Astrocyte of the hippocampus (primary cell): ENCODE results near the gene IDUA.
"Not testable (repeated sequence)": the region's sequence is repeated elsewhere in the genome, so short reads cannot be mapped to it uniquely, and the experiment has no call there.

Experiments used
- DNase-seq: peaks from one replicate; pipeline ENCODE4 v3.0.0; 2011; ENCODE audit warnings: low read depth, low spot score

Gene IDUA

DNA sequence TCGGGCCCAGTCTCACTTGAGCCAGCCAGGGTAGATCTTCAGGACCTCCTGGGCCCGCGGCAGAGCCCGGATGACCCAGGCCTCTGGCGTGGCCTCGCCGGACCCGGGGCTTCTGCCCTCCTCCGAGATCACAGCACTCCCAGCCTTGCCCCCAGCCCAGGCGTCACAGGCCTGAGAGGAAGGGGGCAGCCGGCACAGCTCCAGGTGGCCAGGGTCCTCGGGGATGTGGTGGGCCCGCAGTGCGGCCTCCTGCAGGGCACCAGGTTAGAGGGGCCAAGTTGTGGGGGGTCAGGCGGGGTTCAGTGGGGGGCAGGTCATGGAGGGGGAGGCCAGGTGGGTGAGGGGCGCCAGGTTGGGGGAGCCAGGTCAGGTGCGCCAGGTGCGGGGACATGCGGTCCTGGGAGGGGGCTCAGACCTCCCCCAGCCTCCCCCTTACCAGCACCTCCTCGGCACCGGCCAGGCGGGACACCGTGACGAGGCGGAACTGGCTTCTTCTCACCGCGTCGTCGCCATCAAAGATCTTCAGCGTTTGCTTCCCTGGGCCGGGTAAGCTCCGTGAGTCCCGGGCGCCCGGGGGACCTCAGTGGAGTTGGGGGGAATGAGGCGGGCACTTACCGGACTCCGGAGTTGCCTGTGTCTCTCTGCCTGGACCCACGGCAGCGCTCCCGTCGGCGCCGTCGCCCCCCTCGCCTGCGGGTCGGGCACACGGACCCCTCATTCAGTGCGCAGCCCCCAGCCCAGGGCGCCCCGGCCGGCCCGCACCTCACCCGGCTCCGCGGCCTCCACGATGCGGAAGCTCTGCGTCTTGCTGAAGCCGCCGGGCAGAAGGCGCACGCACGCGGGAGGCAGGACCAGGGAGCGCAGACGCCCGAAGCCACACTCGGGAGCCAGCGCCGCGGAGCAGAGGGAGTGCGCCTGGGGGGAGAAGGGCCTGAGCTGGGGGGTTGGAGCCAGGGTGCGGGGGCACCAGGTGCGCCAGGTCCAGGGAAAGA, 19.4 kb upstream of the IDUA start:
- peak; percentile 58 for DNase-seq

DNA sequence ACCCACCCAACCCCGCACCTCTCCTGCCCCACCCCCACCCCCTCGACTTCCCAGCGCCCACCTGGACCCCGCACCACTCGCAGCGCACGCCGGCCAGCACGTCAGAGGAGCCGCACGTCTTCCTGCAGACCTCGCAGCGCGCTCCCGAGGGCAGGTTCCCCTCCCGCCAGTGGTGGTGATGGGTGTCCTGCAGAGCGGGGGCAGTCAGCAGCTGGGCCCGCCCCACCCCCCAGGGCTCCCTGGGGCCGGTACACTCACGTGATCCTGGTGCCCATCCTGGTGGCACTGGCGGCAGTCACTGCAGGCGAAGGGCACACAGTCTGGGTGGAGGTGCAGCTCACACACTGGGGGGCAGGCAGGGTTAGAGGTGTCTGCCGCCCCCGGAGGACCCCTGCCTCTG, 18.6 kb upstream of the IDUA start:
- DNase-seq: no peak

DNA sequence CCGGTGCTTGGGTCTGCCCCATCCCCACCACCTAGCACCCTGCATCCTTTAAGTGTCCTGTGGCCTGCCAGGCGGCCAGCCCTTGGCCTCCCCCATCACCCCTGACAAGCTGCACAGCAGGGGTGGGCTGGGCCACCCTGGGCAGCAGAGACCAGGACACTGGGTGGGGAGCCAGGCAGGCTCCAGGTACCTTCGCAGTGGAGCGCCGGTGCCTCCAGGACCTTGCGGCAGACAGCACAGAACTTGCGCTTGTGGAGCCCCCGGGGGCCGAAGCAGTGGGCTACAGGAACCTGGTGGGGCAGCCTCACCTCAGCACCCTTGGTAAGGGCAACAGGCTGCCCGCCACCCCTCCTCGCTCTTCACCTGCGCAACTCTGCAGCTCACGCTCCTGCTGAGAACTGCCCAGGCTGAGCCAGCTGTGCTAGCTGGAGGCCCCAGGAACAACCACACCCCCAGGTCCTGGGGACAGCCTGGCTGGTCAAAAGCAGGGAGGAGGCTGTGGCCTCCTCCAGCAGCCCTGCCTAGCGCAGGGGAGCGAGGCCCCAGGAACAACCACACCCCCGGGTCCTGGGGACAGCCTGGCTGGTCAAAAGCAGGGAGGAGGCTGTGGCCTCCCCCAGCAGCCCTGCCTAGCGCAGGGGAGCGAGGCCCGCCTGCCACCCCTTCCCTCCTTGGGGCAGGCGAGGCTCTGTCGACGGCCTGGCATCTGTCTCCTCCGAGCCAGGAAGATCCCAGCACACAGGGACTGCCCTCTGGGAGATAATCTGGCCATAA, 18.0 kb upstream of the IDUA start:
- DNase-seq: no peak

DNA sequence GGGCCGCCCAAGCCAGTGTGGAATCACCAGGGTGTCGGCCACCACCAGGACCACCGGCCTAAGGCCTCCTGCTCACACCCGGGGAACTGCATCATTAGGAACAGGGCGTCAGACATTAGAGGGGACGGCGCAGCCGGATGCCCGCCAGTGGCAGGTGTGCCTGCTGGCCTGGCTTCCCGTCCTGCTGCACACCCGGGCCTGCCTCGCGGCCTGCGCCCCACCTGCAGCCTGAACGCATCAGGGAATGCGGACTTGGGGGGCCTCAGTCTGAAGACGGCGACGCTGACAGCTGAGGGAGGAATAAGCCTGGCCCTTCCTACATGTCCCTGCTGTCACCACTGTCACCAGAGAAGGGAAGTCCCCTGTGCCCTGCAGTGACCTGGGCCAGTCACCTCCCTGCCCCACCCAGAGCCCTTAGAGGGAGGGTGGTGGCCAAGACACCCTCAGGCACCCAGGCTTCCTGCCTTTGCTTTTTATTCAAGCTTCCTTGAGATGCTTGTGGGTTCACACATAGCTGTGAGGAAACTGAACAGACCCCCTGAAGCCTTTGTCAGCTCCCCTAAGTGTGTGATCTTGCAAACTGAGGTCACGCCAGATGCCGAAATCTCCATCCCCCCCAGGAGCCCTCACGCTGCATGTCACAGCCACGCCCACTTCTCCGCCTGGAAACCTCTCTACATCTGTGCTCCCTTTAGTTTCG, 16.6 kb upstream of the IDUA start:
- DNase-seq: no peak

DNA sequence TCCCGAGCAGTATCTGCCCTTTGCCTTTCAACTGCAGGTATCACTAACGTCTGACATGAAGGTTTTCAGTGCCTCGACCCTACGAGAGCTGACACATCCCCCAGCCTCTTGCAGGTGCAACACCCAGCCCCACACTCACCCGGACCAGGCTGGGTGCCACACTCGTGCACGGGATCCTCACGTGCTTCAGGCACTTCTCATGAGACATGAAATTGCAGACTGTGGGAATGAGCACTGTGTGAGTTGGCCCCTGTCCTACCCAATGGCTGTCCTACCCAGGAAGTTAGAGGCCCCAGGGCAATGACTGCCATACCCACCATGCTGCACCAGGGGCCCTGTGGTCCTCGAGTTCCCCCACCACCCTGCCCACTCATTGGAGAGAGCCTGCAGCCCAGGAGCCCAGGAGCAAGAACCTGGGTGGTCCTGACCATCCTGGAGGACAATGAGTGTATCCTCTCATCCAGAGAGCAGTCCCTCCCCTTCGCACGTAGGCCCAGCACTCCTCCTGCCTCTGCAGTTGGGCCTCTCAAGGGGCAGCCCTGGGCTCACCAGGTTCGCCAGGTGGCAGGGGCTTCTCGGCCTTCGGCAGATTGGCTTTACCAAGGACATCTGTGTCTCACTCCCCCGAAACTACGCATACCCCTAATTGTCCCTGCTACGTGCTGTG, 15.9 kb upstream of the IDUA start:
- no peak for DNase-seq

DNA sequence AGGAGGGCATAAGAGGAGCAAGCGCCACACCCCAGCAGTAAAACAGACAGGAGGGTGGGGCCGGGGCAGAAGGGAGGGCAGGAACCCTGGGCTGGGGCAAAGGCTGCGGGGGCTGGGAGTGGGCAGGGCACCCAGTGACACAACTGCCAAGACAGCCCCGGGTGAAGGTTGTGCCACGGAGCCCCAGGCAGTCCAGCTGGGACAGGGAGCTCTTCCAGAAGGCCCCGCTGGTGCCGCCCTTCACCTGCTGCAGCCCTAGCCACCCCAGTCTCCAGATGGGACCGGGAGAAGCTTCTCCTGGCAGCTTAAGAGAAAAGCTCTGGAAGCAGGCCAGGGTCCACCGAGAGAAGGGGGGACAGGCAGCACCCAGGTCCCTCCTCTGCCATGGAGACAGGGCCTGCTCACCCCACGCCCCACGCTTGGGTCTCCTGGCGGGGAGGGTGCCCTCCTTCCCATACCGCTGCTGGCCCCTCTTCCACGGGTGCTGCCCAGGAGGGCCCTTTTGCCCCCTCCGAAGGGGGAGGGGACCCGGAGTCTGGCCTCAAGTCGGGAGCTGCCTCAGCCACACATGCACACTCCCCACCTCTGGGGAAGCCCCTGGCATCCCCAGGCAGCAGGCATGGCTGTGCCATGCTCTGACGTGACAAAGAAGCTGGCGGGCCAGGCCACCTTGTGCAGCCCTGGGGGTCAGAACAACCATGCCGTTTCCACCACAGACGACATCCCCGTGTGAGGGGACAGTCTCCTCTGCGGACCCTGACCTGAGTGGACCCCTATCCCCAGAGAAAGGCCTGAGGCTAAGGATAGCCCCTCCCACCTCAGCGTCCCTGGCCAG, 15.0 kb upstream of the IDUA start:
- no peak for DNase-seq

GRCh38 chr4:972651-973424, 14.0 kb upstream of the IDUA start:
- DNase-seq: peak; percentile 56

DNA sequence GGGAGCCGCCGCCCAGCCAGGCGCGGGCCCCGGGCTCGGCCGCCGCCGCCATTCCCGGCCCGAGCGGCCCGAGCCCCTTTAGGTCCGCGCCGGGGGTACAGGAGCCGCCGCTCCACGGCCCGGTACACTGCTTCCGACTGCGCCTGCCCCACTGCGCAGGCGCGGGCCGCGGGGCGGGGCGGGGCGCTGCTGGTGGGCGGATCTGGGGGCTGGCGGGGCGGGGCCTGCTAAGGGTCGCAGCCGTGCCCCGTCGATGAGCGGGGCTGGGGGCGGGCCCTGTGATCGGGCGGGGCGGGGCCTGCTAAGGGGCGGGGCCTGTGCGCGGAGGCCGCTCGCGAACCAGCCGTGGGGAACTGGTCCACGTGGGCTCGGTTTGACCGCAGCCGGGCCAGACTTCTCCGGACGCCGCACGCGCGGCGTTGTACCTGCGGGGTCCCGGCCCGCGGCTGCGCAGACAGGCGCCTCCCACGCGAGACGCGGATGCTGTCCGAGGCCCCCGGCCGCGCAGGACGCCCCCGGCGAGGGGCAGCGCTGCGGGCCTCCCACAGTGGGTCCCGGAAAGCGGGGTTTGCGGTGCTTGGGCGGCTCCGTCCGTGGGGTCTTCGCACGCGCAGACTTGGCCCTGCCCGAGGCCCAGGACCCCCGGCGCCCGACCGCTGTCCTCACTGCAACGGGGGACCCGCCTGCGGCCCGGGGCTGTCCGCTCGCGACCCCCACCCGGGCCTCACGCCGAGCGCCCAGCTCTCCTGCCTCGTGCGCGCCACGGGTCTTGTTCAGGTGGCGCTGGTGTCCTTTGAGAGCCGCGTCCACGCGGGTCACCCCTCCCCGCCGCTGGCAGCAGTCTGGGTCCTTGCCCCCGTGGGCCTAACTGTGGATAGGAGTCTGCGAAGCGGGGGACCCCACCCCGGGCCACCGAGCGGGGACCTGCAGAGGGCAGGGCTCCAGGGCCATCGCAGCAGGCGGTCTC, 13.1 kb upstream of the IDUA start, which contains the start of gene DGKQ:
Gene DGKQ, minus strand, starts transcription at position 139 of the 967 bp plus-strand sequence. Its CDS starts 87 bp downstream, at position 52.
- DNase-seq: peak; percentile 94

GRCh38 chr4:974668-975067, 12.2 kb upstream of the IDUA start:
- DNase-seq: no peak

GRCh38 chr4:976016-976415, 10.8 kb upstream of the IDUA start:
- DNase-seq: not testable (repeated sequence)

DNA sequence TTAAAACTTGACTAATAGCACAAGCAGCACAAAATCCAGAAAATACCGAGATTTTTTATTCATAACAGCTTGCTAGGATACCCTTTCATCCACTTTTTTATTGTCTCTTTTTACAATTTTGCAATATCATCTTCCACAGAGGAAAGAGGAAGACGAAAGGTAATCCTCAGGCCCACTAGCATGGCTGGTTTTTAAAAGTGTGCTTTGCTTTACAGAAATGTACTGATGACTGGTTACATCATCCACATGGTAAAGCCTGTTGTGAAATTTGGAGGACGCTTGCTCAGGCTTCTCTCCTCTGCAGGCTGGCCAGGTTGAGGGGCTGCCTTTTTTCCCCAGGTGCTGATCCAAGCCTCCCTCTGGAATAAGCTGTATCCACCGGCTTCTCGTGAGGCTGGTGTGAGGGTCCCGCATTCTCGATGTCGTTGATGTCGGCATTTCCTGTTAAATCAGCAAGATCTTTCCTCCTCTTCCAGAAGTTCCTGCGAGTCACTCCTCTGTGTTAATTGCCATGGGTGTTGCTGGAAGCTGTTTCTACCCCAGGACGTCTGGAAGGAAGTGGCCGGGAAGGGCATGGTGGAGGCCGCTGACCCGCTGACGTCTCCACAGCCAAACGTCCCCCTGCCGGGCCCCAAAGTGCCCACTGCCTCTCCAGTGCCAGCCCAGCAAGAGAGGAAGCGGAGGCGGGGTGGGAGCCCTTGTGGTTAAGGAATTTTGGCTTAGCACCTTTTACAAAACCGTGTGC, 7.7 kb upstream of the IDUA start:
- no peak for DNase-seq

DNA sequence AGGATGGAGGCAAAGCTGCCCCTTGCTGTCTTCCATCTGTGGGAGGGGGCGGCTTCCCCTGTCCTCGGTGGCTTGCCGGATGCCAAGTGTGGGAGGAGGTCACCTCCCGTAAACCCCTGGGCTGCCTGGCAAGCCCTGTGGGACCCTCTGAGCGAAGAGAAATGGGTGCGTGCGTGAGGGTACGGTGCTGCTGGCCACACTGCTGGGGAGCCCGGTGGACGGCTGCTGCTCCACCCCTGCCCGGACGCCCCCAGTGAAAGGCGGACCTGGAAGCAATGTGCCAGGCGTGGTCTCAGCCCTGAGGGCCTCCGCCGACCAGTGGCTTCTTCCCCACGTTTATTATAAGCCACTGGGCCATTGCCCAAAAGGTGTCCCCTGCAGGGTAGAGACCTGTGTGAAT, 4.6 kb upstream of the IDUA start:
- no peak for DNase-seq

DNA sequence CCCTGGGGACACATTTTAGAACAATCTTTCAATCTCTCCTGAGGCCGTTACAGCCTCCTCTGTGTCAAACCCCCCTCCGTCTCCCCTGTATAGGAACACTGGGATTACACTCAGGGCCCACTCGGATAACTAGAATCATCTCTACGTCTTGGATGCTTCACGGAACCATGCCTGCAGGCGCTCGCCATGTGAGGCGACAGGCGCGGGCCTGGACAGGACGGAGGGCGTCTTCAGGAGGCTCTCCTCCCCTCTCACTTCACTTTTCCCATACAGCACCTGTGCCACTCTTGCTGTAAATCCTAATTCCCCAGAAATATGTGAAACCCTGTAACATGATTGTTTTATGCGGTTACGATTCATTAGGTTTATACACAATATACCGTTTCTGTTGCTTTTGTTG, 4.0 kb upstream of the IDUA start:
- DNase-seq: no peak

- no peak for DNase-seq
Observed at GRCh38 chr4:984336-985054, 2.3 kb upstream of the IDUA start.

- DNase-seq: peak; percentile 50
Observed at GRCh38 chr4:985123-985830, 1.6 kb upstream of the IDUA start.

DNA sequence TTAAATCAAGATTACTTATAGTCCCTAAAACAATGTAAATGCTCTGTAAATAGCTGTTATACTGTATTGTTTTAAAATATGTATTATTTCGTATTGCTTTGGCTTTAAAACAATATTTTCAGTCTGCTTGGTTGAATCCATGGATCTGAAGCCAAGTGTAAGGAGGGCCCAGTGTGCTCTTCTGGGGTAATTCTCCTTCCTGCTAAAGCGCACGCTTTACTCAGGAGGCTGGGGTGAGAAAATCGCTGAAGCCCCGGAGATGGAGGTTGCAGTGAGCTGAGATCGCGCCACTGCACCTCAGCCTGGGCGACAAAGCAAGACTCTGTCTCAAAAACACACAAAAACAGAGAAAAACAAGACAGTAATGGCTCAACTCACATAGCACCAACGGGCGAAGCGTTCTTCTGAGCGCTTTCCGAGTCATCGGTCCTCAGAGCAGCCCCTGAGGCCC, 391 bp upstream of the IDUA start:
- DNase-seq: no peak
